ENCODE results near the gene MVK.

DNA sequence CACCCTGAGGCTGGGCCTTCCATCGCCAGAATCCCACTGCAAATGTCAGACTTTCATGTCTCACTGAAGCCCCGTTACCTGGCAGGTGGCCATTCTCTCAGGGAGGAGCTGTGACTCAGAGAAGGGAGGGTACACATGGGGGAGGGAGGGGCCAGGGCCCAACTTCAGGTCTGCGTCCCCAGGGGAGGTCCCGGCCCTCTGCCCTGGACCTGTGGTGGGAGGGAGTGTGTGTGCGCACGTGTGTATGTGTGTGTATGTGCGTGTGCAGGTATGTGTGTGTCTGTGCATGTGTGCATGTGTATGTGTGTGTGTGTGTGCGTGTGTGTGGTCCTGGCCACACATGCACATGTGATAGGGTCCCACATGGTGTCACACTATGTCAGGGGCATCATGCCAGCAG is 50.9 kb downstream of the MVK start:
- no peak for TF ChIP-seq CTCF (IDR thresholded peaks at IDR 0.05)
- TF ChIP-seq POLR2A (IDR thresholded peaks at IDR 0.05) = no peak

Data from body of pancreas (tissue), 4 donors.